SK-MEL-5 (cell line): ENCODE measurements around the gene SELPLG. TPM values are rescaled to one million over a fixed set of nuclear protein-coding genes. Genes with fewer than 3 reads are reported as not detected.
"Not testable (repeated sequence)": the region's sequence is repeated elsewhere in the genome, so short reads cannot be mapped to it uniquely, and the experiment has no call there.

Experiments used
- DNase-seq: peaks from one replicate; pipeline ENCODE4 v3.0.0-alpha.2; 2016; ENCODE audit warnings: low read depth, low spot score
- in situ Hi-C: cut with HindIII; loops from 2 replicates; pipeline ENCODE4 v1.10.0; 2016; ENCODE audit warnings: low sequenced_read_pairs, high pct_unique_total_duplicates, low pct_unique_long_range_greater_than_20kb
- small RNA-seq, 2 experiments: library from RNA; depleted of rRNA; stranded (forward); fragments of <200 nt; gene quantifications; one replicate each; pipeline ENCODE3, GENCODE V24; 2014
- total RNA-seq: library from RNA; depleted of rRNA; stranded (reverse); fragments of >200 nt; shearing (Covaris generic); gene quantifications from 2 replicates; pipeline ENCODE4 v1.2.3, GENCODE V29; 2014; rRNA removed

SELPLG gene
- total RNA-seq, 1 experiment from 2014 or later, result 0.50 TPM

GRCh38 chr12:108575199-108575912 lies 58.3 kb downstream of the SELPLG start:
- in situ Hi-C loops, result no loop called here

GRCh38 chr12:108574276-108574675 lies 59.4 kb downstream of the SELPLG start:
- in situ Hi-C loops, DNase-seq: not testable (repeated sequence)

More at GRCh38 chr12:108575199-108575912, 58.3 kb downstream of the SELPLG start:
- no peak for DNase-seq

- no peak for DNase-seq
- in situ Hi-C loops, result no loop called here
Measured at GRCh38 chr12:108573317-108573716, 60.4 kb downstream of the SELPLG start.

GRCh38 chr12:108572166-108572790 lies 61.4 kb downstream of the SELPLG start:
- no peak for DNase-seq
- in situ Hi-C loops, result no loop called here

Small RNAs within 50 kb of the gene (small RNA-seq; reads per million reads assigned to genes)
- gene RNU7-169P, result 0 reads per million in 2 experiments

Other genes with a start within 250 kb of the SELPLG start
- 6.1 and 7.4 TPM in 2 replicates for gene FICD, start 118.6 kb downstream of the SELPLG start, total RNA-seq
- gene SART3, start 72.7 kb downstream of the SELPLG start, total RNA-seq, result 66.3 and 84.2 TPM in 2 replicates
- 162 and 163 TPM in 2 replicates for gene ISCU, start 71.3 kb downstream of the SELPLG start, total RNA-seq
- gene TMEM119, start 35.8 kb downstream of the SELPLG start, total RNA-seq, result not detected in 2 replicates
- gene CORO1C, start 97.6 kb upstream of the SELPLG start, total RNA-seq, result 156 and 175 TPM in 2 replicates
- 51.8 and 52.6 TPM in 2 replicates for gene SSH1, start 223.7 kb upstream of the SELPLG start, total RNA-seq
- not detected in 2 replicates for gene DAO, start 246.2 kb upstream of the SELPLG start, total RNA-seq